Thymus (tissue), 11 donors: ENCODE measurements around the gene COL15A1. TPM values are rescaled to one million over a fixed set of nuclear protein-coding genes. Genes with fewer than 3 reads are reported as not detected.

Experiments used
- DNase-seq, 9 donors: peaks; one replicate each; pipeline ENCODE4 v3.0.0-alpha.2; 2013; ENCODE audit warnings: low spot score in 9 of 9, low read depth in 6 of 9, missing footprints in 1 of 9
- H3K27ac ChIP-seq, 2 donors: one replicate each; pipeline ENCODE4 v1.5.1; 2013; ENCODE audit warnings: control low read depth in 1 of 2, low read depth in 1 of 2, low read length in 1 of 2, mild to moderate bottlenecking in 1 of 2, moderate library complexity in 1 of 2
- H3K27me3 ChIP-seq, 2 donors: one replicate each; pipeline ENCODE4 v1.5.1; 2013; ENCODE audit warnings: low read length in 1 of 2; ENCODE audit not compliant: control insufficient read depth in 2 of 2, insufficient read depth in 1 of 2
- H3K36me3 ChIP-seq, 2 donors: one replicate each; pipeline ENCODE4 v1.5.1; 2013; ENCODE audit warnings: low read length in 1 of 2, mild to moderate bottlenecking in 1 of 2, moderate library complexity in 1 of 2; ENCODE audit not compliant: control insufficient read depth in 2 of 2, insufficient read depth in 2 of 2
- H3K4me1 ChIP-seq, 2 donors: one replicate each; pipeline ENCODE4 v1.5.1; 2013; ENCODE audit warnings: low read length in 2 of 2; ENCODE audit not compliant: control insufficient read depth in 2 of 2, insufficient read depth in 2 of 2
- H3K4me3 ChIP-seq, 2 donors: one replicate each; pipeline ENCODE4 v1.5.1; 2013; ENCODE audit warnings: low read length in 2 of 2, control low read depth in 1 of 2, mild to moderate bottlenecking in 1 of 2
- H3K9me3 ChIP-seq, 2 donors: one replicate each; pipeline ENCODE4 v1.5.1; 2013; ENCODE audit warnings: low read length in 1 of 2, mild to moderate bottlenecking in 1 of 2; ENCODE audit not compliant: control insufficient read depth in 2 of 2, insufficient read depth in 1 of 2
- WGBS: extraction: QIAGEN DNeasy Blood & Tissue Kit; methylation state at CpG from one replicate; pipeline ENCODE4 v1.1.7; 2013; 5-methylcytosine and 5-hydroxymethylcytosine counted together
- polyA plus RNA-seq: library from polyadenylated mRNA; stranded (reverse); fragments of 200-250 nt; gene quantifications from one replicate; pipeline ENCODE4 v1.2.3, GENCODE V29; 2013
- total RNA-seq: library from RNA; stranded (reverse); fragments of 120-200 nt; gene quantifications from one replicate; pipeline ENCODE4 v1.2.4, GENCODE V29; 2013
- donor health status: healthy.

Gene COL15A1
- total and polyA plus RNA-seq, 2 donors = 3.8 to 13.2 TPM

GRCh38 chr9:98998441-98999151 is 54.9 kb downstream of the COL15A1 start:
- Histone ChIP-seq H3K27ac (no peak overlapping the region), H3K36me3 (no peaks in the 10 kb centered on the region), H3K4me1 (peaks cover 8 to 16% of the 10 kb centered on the region in 2 donors), H3K4me3 (no peak overlapping the region), H3K9me3 (no peaks in the 10 kb centered on the region), H3K27me3 (peaks cover 0 to 12% of the 10 kb centered on the region in 2 donors)
- DNase-seq = peak in 2 of 9 donors; percentile 31 to 35
- 54% methylated on average over 19 of the region's 19 CpGs for WGBS

- Histone ChIP-seq H3K4me1 (peaks cover 8 to 18% of the 10 kb centered on the region in 2 donors), H3K27me3 (peaks cover 0 to 12% of the 10 kb centered on the region in 2 donors), H3K36me3 (no peaks in the 10 kb centered on the region), H3K9me3 (no peaks in the 10 kb centered on the region), H3K27ac (no peak overlapping the region), H3K4me3 (no peak overlapping the region)
- no peak for DNase-seq
- 74% methylated on average over 6 of the region's 6 CpGs for WGBS
These were observed 55.4 kb downstream of the COL15A1 start for GRCh38 chr9:98999152-98999525.

- WGBS = 67% methylated on average over 5 of the region's 5 CpGs
- Histone ChIP-seq H3K9me3 (no peaks in the 10 kb centered on the region), H3K36me3 (no peaks in the 10 kb centered on the region), H3K4me1 (peaks cover 8 to 28% of the 10 kb centered on the region in 2 donors), H3K27me3 (peaks cover 0 to 10% of the 10 kb centered on the region in 2 donors), H3K27ac (no peak overlapping the region), H3K4me3 (no peak overlapping the region)
- DNase-seq = peak; percentile 32 to 83 (median 53)
These were observed 57.0 kb downstream of the COL15A1 start for GRCh38 chr9:99000476-99001395.

- Histone ChIP-seq H3K9me3 (no peaks in the 10 kb centered on the region), H3K27me3 (peaks cover 0 to 8% of the 10 kb centered on the region in 2 donors), H3K36me3 (no peaks in the 10 kb centered on the region), H3K4me3 (no peak overlapping the region), H3K4me1 (peaks cover 8 to 28% of the 10 kb centered on the region in 2 donors), H3K27ac (no peak overlapping the region)
- 99% methylated on average over 2 of the region's 2 CpGs for WGBS
- no peak for DNase-seq
These were observed 58.2 kb downstream of the COL15A1 start for GRCh38 chr9:99001892-99002291.

GRCh38 chr9:99002706-99003105 is 59.0 kb downstream of the COL15A1 start:
- Histone ChIP-seq H3K4me1 (peaks cover 8 to 28% of the 10 kb centered on the region in 2 donors), H3K27ac (no peak overlapping the region), H3K27me3 (peaks cover 0 to 5% of the 10 kb centered on the region in 2 donors), H3K36me3 (no peaks in the 10 kb centered on the region), H3K4me3 (no peak overlapping the region), H3K9me3 (no peaks in the 10 kb centered on the region)
- no peak for DNase-seq

- WGBS = over 99% methylated on average over 5 of the region's 5 CpGs
- H3K27me3 ChIP-seq = peaks cover 0 to 5% of the 10 kb centered on the region in 2 donors
- no peak overlapping the region for H3K4me3 ChIP-seq
- no peak for DNase-seq
- no peaks in the 10 kb centered on the region for H3K9me3 ChIP-seq
- peaks cover 8 to 28% of the 10 kb centered on the region in 2 donors for H3K4me1 ChIP-seq
- no peaks in the 10 kb centered on the region for H3K36me3 ChIP-seq
- H3K27ac ChIP-seq = no peak overlapping the region
These were observed 59.6 kb downstream of the COL15A1 start for GRCh38 chr9:99003308-99003707.

GRCh38 chr9:99004115-99004514 is 60.4 kb downstream of the COL15A1 start:
- no peaks in the 10 kb centered on the region for H3K27me3 ChIP-seq
- H3K4me1 ChIP-seq = peaks cover 8 to 28% of the 10 kb centered on the region in 2 donors
- no peak overlapping the region for H3K4me3 ChIP-seq
- no peak for DNase-seq
- H3K9me3 ChIP-seq = no peaks in the 10 kb centered on the region
- H3K36me3 ChIP-seq = no peaks in the 10 kb centered on the region
- no peak overlapping the region for H3K27ac ChIP-seq
- WGBS = 97% methylated on average over 5 of the region's 5 CpGs

GRCh38 chr9:99004717-99005460 is 61.2 kb downstream of the COL15A1 start:
- peak in 1 of 9 donors; percentile 35 for DNase-seq
- Histone ChIP-seq H3K36me3 (no peaks in the 10 kb centered on the region), H3K27me3 (no peaks in the 10 kb centered on the region), H3K9me3 (no peaks in the 10 kb centered on the region), H3K27ac (no peak overlapping the region), H3K4me3 (no peak overlapping the region), H3K4me1 (peaks cover 8 to 28% of the 10 kb centered on the region in 2 donors)
- WGBS = 98% methylated on average over 16 of the region's 16 CpGs
